ENCODE results near the gene FAH.

GRCh38 chr15:80152896-80153876 is at the start of gene FAH:
- TF ChIP-seq CTCF (conservative IDR thresholded peaks at IDR 0.05) (no peak), ZFX (IDR thresholded peaks at IDR 0.05) (peak; percentile 67; the same call in 1 of the 2 replicates)

Data from C4-2B (cell line).